Neural cell (in vitro differentiated cells): ENCODE data around the gene TMEM43. TPM values are rescaled to one million over a fixed set of nuclear protein-coding genes. Genes with fewer than 3 reads are reported as not detected.

ENCODE experiments used
- H2AFZ ChIP-seq: fragments of 200-600, 300-800 bp; sonication (generic), shearing (Covaris generic); 2 replicates; pipeline ENCODE4 v1.6.0; 2014; ENCODE audit warnings: low read depth, mild to moderate bottlenecking, antibody characterized with exemption, low read length, moderate library complexity
- H3F3A ChIP-seq: fragments of 200-600 bp; shearing (Covaris generic); 2 replicates; pipeline ENCODE4 v1.6.1; 2016; ENCODE audit warnings: mild to moderate bottlenecking, moderate library complexity, mixed read lengths, antibody characterized with exemption, low read length; ENCODE audit not compliant: insufficient read depth, poor library complexity, severe bottlenecking
- H3K27ac ChIP-seq: fragments of 200-600, 300-800 bp; sonication (generic), shearing (Covaris generic); 2 replicates; pipeline ENCODE4 v1.5.1; 2014; ENCODE audit warnings: mild to moderate bottlenecking, low read length, moderate library complexity
- H3K27me3 ChIP-seq: fragments of 300-800, 200-600 bp; sonication (generic), shearing (Covaris generic); 2 replicates; pipeline ENCODE4 v1.6.0; 2014; ENCODE audit warnings: mild to moderate bottlenecking, low read depth, low read length, moderate library complexity; ENCODE audit not compliant: insufficient read depth
- H3K36me3 ChIP-seq: fragments of 300-800, 200-600 bp; sonication (generic), shearing (Covaris generic); 2 replicates; pipeline ENCODE4 v1.5.1; 2014; ENCODE audit warnings: mild to moderate bottlenecking, antibody characterized with exemption, low read length, moderate library complexity; ENCODE audit not compliant: insufficient read depth
- H3K4me2 ChIP-seq: fragments of 300-800, 200-600 bp; sonication (generic), shearing (Covaris generic); 2 replicates; pipeline ENCODE4 v1.6.0; 2014; ENCODE audit warnings: mild to moderate bottlenecking, low read length
- H3K4me3 ChIP-seq: fragments of 300-800, 200-600 bp; sonication (generic), shearing (Covaris generic); 2 replicates; pipeline ENCODE4 v1.5.1; 2014; ENCODE audit warnings: mild to moderate bottlenecking, low read length, moderate library complexity
- H3K79me2 ChIP-seq: fragments of 200-600 bp; shearing (Covaris generic); replicated peaks from 2 replicates; pipeline ENCODE4 v1.6.0; 2014; ENCODE audit warnings: mild to moderate bottlenecking, low read length, moderate library complexity; ENCODE audit not compliant: insufficient read depth
- H3K9ac ChIP-seq: fragments of 300-800, 200-600 bp; sonication (generic), shearing (Covaris generic); 2 replicates; pipeline ENCODE4 v1.6.1; 2016; ENCODE audit warnings: mild to moderate bottlenecking, low read length, mixed read lengths
- H3K9me2 ChIP-seq: fragments of 200-600 bp; shearing (Covaris generic); 2 replicates; pipeline ENCODE4 v1.6.1; 2016; ENCODE audit warnings: mild to moderate bottlenecking, low read length, mixed read lengths; ENCODE audit not compliant: insufficient read depth
- H3K9me3 ChIP-seq: fragments of 200-600, 300-800 bp; sonication (generic), shearing (Covaris generic); 2 replicates; pipeline ENCODE4 v1.6.1; 2016; ENCODE audit warnings: mild to moderate bottlenecking, mixed run types, low read length, moderate library complexity, mixed read lengths
- H4K20me1 ChIP-seq: fragments of 200-600 bp; shearing (Covaris generic); 2 replicates; pipeline ENCODE4 v1.6.1; 2016; ENCODE audit warnings: mild to moderate bottlenecking, mixed run types; ENCODE audit not compliant: insufficient read depth
- CTCF ChIP-seq: fragments of 450-650 bp; IDR thresholded peaks from 2 replicates; pipeline ENCODE4 v1.5.1; 2014; ENCODE audit warnings: antibody characterized with exemption, mild to moderate bottlenecking, moderate library complexity; ENCODE audit not compliant: poor library complexity, severe bottlenecking
- EP300 ChIP-seq: fragments of 450-650 bp; conservative IDR thresholded peaks from 2 replicates; pipeline ENCODE4 v1.6.1; 2014; ENCODE audit warnings: antibody characterized with exemption, mild to moderate bottlenecking, moderate library complexity; ENCODE audit not compliant: poor library complexity, severe bottlenecking
- EZH2 ChIP-seq: fragments of 200-600, 300-800 bp; shearing (Covaris generic), sonication (generic); IDR thresholded peaks from 2 replicates; pipeline ENCODE4 v1.6.1; 2014; ENCODE audit warnings: antibody characterized with exemption, low read length, borderline replicate concordance, mild to moderate bottlenecking; ENCODE audit not compliant: insufficient read depth, poor library complexity, severe bottlenecking
- MXI1 ChIP-seq: fragments of 450-650 bp; conservative IDR thresholded peaks from 2 replicates; pipeline ENCODE4 v1.6.1; 2014; ENCODE audit warnings: antibody characterized with exemption, mild to moderate bottlenecking; ENCODE audit not compliant: poor library complexity, severe bottlenecking
- POLR2AphosphoS5 ChIP-seq: IDR thresholded peaks from 2 replicates; pipeline ENCODE4 v1.6.1; 2012
- RAD21 ChIP-seq: fragments of 450-650 bp; conservative IDR thresholded peaks from 2 replicates; pipeline ENCODE4 v1.6.1; 2014; ENCODE audit warnings: antibody characterized with exemption, mild to moderate bottlenecking, moderate library complexity
- REST ChIP-seq: IDR thresholded peaks from 2 replicates; pipeline ENCODE4 v1.6.1; 2012; ENCODE audit warnings: borderline replicate concordance
- SMC3 ChIP-seq: fragments of 450-650 bp; conservative IDR thresholded peaks from 2 replicates; pipeline ENCODE4 v1.6.1; 2014; ENCODE audit warnings: antibody characterized with exemption, mild to moderate bottlenecking, moderate library complexity; ENCODE audit not compliant: poor library complexity
- TAF1 ChIP-seq: IDR thresholded peaks from 2 replicates; pipeline ENCODE4 v1.6.1; 2012; ENCODE audit warnings: low read depth
- polyA plus RNA-seq: library from polyadenylated mRNA; depleted of rRNA; stranded (reverse); fragments of >200 nt; gene quantifications from 2 replicates; pipeline ENCODE4 v1.2.3, GENCODE V29; 2014

TMEM43 gene
- polyA plus RNA-seq, 1 donor from 2014 or later, result 61.3 TPM

GRCh38 chr3:14183015-14183577 is 58.2 kb downstream of the TMEM43 start:
- no peak for TF ChIP-seq POLR2AphosphoS5
- no peak for TF ChIP-seq RAD21
- TF ChIP-seq EZH2, result no peak
- TF ChIP-seq SMC3, result no peak
- TF ChIP-seq CTCF, result no peak
- no peak for TF ChIP-seq MXI1
- no peak for TF ChIP-seq TAF1
- no peak for TF ChIP-seq REST
- no peak for TF ChIP-seq EP300
- Histone ChIP-seq H2AFZ (no peak overlapping the region), H4K20me1 (no peaks in the 10 kb centered on the region), H3F3A (no peaks in the 10 kb centered on the region), H3K9me2 (no peaks in the 10 kb centered on the region), H3K79me2 (peaks cover 20% of the 10 kb centered on the region), H3K27ac (no peak overlapping the region), H3K9ac (no peak overlapping the region), H3K36me3 (peaks cover 7% of the 10 kb centered on the region), H3K9me3 (no peaks in the 10 kb centered on the region), H3K4me2 (no peak overlapping the region), H3K27me3 (no peaks in the 10 kb centered on the region), H3K4me3 (no peak overlapping the region)

- H3K4me3 ChIP-seq, result no peak overlapping the region
- no peaks in the 10 kb centered on the region for H3K79me2 ChIP-seq
- no peaks in the 10 kb centered on the region for H3K9me3 ChIP-seq
- no peaks in the 10 kb centered on the region for H4K20me1 ChIP-seq
- TF ChIP-seq MXI1, result no peak
- no peak for TF ChIP-seq TAF1
- no peak overlapping the region for H3K27ac ChIP-seq
- no peaks in the 10 kb centered on the region for H3K27me3 ChIP-seq
- no peak overlapping the region for H2AFZ ChIP-seq
- no peak overlapping the region for H3K9ac ChIP-seq
- no peaks in the 10 kb centered on the region for H3F3A ChIP-seq
- H3K4me2 ChIP-seq, result no peak overlapping the region
- no peaks in the 10 kb centered on the region for H3K9me2 ChIP-seq
- peaks cover 7% of the 10 kb centered on the region for H3K36me3 ChIP-seq
Measured at GRCh38 chr3:14186854-14187458, 62.1 kb downstream of the TMEM43 start.
